CD14-positive monocyte (primary cell): ENCODE data around the gene KDM3B. TPM values are rescaled to one million over a fixed set of nuclear protein-coding genes. Genes with fewer than 3 reads are reported as not detected.
A peak's percentile ranks its signal among the peaks of the same experiment; 100 is the strongest.

Experiments used
- DNase-seq, 3 donors: peaks; one replicate each; pipeline ENCODE4 v3.0.0-alpha.2; 2011 to 2022
- H2AFZ ChIP-seq: 2 replicates; pipeline ENCODE4 v1.6.0; 2012; ENCODE audit warnings: mild to moderate bottlenecking, low read depth, low read length, inconsistent platforms; ENCODE audit not compliant: insufficient read depth, poor library complexity, severe bottlenecking
- H3K27ac ChIP-seq, 2 donors: 1 replicate in 1 of 2; 2 replicates in 1 of 2; pipeline ENCODE4 v1.5.1; 2012 to 2013; ENCODE audit warnings: low read length in 2 of 2, control low read depth in 1 of 2, inconsistent platforms in 1 of 2, low read depth in 1 of 2, mild to moderate bottlenecking in 1 of 2
- H3K27me3 ChIP-seq, 2 donors: one replicate each; pipeline versions ENCODE4 v1.6.0 to v1.6.1; 2011 to 2013; ENCODE audit warnings: low read length in 2 of 2; ENCODE audit not compliant: control insufficient read depth in 2 of 2, insufficient read depth in 2 of 2
- H3K36me3 ChIP-seq, 2 donors: replicated peaks in 1 of 2; 1 replicate in 1 of 2; 2 replicates in 1 of 2; pipeline versions ENCODE4 v1.5.1 to v1.6.1; 2012 to 2013; ENCODE audit warnings: low read length in 2 of 2, control low read depth in 1 of 2, inconsistent platforms in 1 of 2, mild to moderate bottlenecking in 1 of 2; ENCODE audit not compliant: insufficient read depth in 2 of 2, control insufficient read depth in 1 of 2
- H3K4me1 ChIP-seq, 2 donors: 1 replicate in 1 of 2; 2 replicates in 1 of 2; pipeline versions ENCODE4 v1.5.1 to v1.6.1; 2012 to 2013; ENCODE audit warnings: low read length in 2 of 2, control low read depth in 1 of 2, inconsistent platforms in 1 of 2, mild to moderate bottlenecking in 1 of 2, moderate library complexity in 1 of 2; ENCODE audit not compliant: insufficient read depth in 2 of 2, control insufficient read depth in 1 of 2
- H3K4me2 ChIP-seq: replicated peaks from 2 replicates; pipeline ENCODE3; 2012; ENCODE audit warnings: low read length, moderate library complexity, mild to moderate bottlenecking; ENCODE audit not compliant: poor library complexity, severe bottlenecking; ENCODE audit errors: extremely low read depth
- H3K4me3 ChIP-seq, 3 experiments: fragments of 200-600 bp in 1 of 3; sonication (generic) in 1 of 3; replicated peaks in 1 of 3; 1 replicate in 2 of 3; 2 replicates in 1 of 3; pipeline ENCODE4 v1.5.1; 2011 to 2013; ENCODE audit warnings: low read length in 3 of 3, mild to moderate bottlenecking in 3 of 3, control low read depth in 2 of 3, low read depth in 2 of 3, inconsistent platforms in 1 of 3, moderate library complexity in 1 of 3
- H3K79me2 ChIP-seq: 2 replicates; pipeline ENCODE4 v1.6.0; 2012; ENCODE audit warnings: mild to moderate bottlenecking, control low read depth, inconsistent platforms, low read length, moderate library complexity; ENCODE audit not compliant: insufficient read depth
- H3K9ac ChIP-seq: 2 replicates; pipeline ENCODE4 v1.6.0; 2017; ENCODE audit warnings: low read length, mild to moderate bottlenecking; ENCODE audit not compliant: insufficient read depth, poor library complexity, severe bottlenecking
- H3K9me3 ChIP-seq, 2 donors: replicated peaks in 1 of 2; 1 replicate in 1 of 2; 2 replicates in 1 of 2; pipeline versions ENCODE4 v1.5.1 to v1.6.1; 2012 to 2013; ENCODE audit warnings: low read length in 2 of 2, control low read depth in 1 of 2; ENCODE audit not compliant: control insufficient read depth in 1 of 2, insufficient read depth in 1 of 2
- H4K20me1 ChIP-seq: 2 replicates; pipeline ENCODE4 v1.6.0; 2012; ENCODE audit warnings: mild to moderate bottlenecking, low read length, control low read depth, moderate library complexity; ENCODE audit not compliant: insufficient read depth
- H3K27ac Mint-ChIP-seq, 7 donors: one replicate each; pipeline ENCODE4 v1.8.0; 2020; ENCODE audit warnings: mild to moderate bottlenecking in 7 of 7, mixed read lengths in 7 of 7, moderate library complexity in 6 of 7, inconsistent platforms in 2 of 7
- H3K27me3 Mint-ChIP-seq, 3 donors: one replicate each; pipeline ENCODE4 v1.8.0; 2021 to 2022; ENCODE audit warnings: low read depth in 3 of 3, mild to moderate bottlenecking in 3 of 3, mixed read lengths in 3 of 3, moderate library complexity in 3 of 3, inconsistent platforms in 1 of 3
- H3K36me3 Mint-ChIP-seq, 2 donors: one replicate each; pipeline ENCODE4 v1.8.0; 2020; ENCODE audit warnings: mixed read lengths in 2 of 2, inconsistent platforms in 1 of 2, mild to moderate bottlenecking in 1 of 2
- H3K4me1 Mint-ChIP-seq: one replicate; pipeline ENCODE4 v1.8.0; 2020; ENCODE audit warnings: mild to moderate bottlenecking, mixed read lengths
- H3K4me3 Mint-ChIP-seq, 2 donors: one replicate each; pipeline ENCODE4 v1.8.0; 2020; ENCODE audit warnings: mild to moderate bottlenecking in 2 of 2, mixed read lengths in 2 of 2, moderate library complexity in 1 of 2
- H3K9me3 Mint-ChIP-seq, 7 donors: one replicate each; pipeline ENCODE4 v1.8.0; 2020 to 2022; ENCODE audit warnings: mixed read lengths in 7 of 7, mild to moderate bottlenecking in 6 of 7, moderate library complexity in 6 of 7, inconsistent platforms in 2 of 7
- CTCF ChIP-seq: fragments of 200-600 bp; IDR thresholded peaks from one replicate; pipeline ENCODE4 v1.8.0; 2022; ENCODE audit warnings: antibody characterized with exemption, mild to moderate bottlenecking
- WGBS: methylation state at CpG from one replicate; pipeline ENCODE4 v1.1.5; 2013; ENCODE audit warnings: missing lambda C conversion rate; ENCODE audit not compliant: insufficient coverage; 5-methylcytosine and 5-hydroxymethylcytosine counted together
- intact Hi-C, 2 donors: fragments of 100-400 bp; cut with micrococcal nuclease; formaldehyde crosslinking; loops; one replicate each; pipeline versions ENCODE4 v1.15.0 to v1.15.1; 2023
- polyA plus RNA-seq, 3 donors: library from polyadenylated mRNA; depleted of rRNA in 1 of 3; unstranded in 2 of 3; stranded (reverse) in 1 of 3; fragments of 300-500 nt in 2 of 3; fragments of >200 nt in 1 of 3; fragmentation: Illumina TruSeq in 2 of 3; gene quantifications; 1 replicate in 2 of 3; 2 replicates in 1 of 3; pipeline ENCODE4 v1.2.3, GENCODE V29; 2012 to 2021

KDM3B gene
- polyA plus RNA-seq, 3 donors = 11.7 to 52.1 (median 17.4) TPM

- H3K4me2 ChIP-seq = no peak overlapping the region
- H3K9me3 ChIP-seq = no peaks in the 10 kb centered on the region
- Mint-ChIP-seq H3K36me3 (peaks cover 18 to 23% of the 10 kb centered on the region in 2 donors), H3K27ac (peak overlapping the region in 3 of 7 donors; percentile 6 to 83 (median 12)), H3K4me3 (peak overlapping the region; percentile 85 to 92), H3K9me3 (peaks cover 0 to 15% (median 5%) of the 10 kb centered on the region in 7 donors), H3K27me3 (peaks cover 22 to 30% (median 29%) of the 10 kb centered on the region in 3 donors), H3K4me1 (peaks cover 31% of the 10 kb centered on the region)
- no peak for TF ChIP-seq CTCF
- intact Hi-C loops = loop anchor here (2.0 to 10.0 kb wide), 2 partner anchors 17 to 77 kb away; partner anchors contain the start of gene ETF1 (in 1 of the 2)
- peaks cover 3 to 21% of the 10 kb centered on the region in 2 donors for H3K27me3 ChIP-seq
- no peak overlapping the region for H3K4me3 ChIP-seq
- 80% methylated on average over 12 of the region's 14 CpGs for WGBS
- no peak overlapping the region for H2AFZ ChIP-seq
- peaks cover 36 to 47% of the 10 kb centered on the region in 2 donors for H3K4me1 ChIP-seq
- H3K9ac ChIP-seq = no peak overlapping the region
- no peak for DNase-seq
- H3K27ac ChIP-seq = no peak overlapping the region
- peaks cover 23% of the 10 kb centered on the region for H4K20me1 ChIP-seq
- no peaks in the 10 kb centered on the region for H3K36me3 ChIP-seq
- no peaks in the 10 kb centered on the region for H3K79me2 ChIP-seq
These were observed 115.2 kb downstream of the KDM3B start for GRCh38 chr5:138467711-138468132.

GRCh38 chr5:138468133-138468965 is 115.9 kb downstream of the KDM3B start:
- Mint-ChIP-seq H3K9me3 (peaks cover 0 to 15% (median 5%) of the 10 kb centered on the region in 7 donors), H3K36me3 (peaks cover 18 to 23% of the 10 kb centered on the region in 2 donors), H3K4me3 (peak overlapping the region; percentile 85 to 92), H3K27ac (peak overlapping the region in 3 of 7 donors; percentile 6 to 83 (median 12)), H3K4me1 (peaks cover 29% of the 10 kb centered on the region), H3K27me3 (peaks cover 22 to 34% (median 30%) of the 10 kb centered on the region in 3 donors)
- TF ChIP-seq CTCF = no peak
- no peaks in the 10 kb centered on the region for H3K36me3 ChIP-seq
- peak in 2 of 3 donors; percentile 54 to 56 for DNase-seq
- peaks cover 34 to 45% of the 10 kb centered on the region in 2 donors for H3K4me1 ChIP-seq
- H3K9ac ChIP-seq = no peak overlapping the region
- intact Hi-C loops = loop anchor here (2.0 to 10.0 kb wide), 2 partner anchors 16 to 76 kb away; partner anchors contain the start of gene ETF1 (in 1 of the 2)
- no peak overlapping the region for H3K4me3 ChIP-seq
- peaks cover 3 to 21% of the 10 kb centered on the region in 2 donors for H3K27me3 ChIP-seq
- peaks cover 23% of the 10 kb centered on the region for H4K20me1 ChIP-seq
- H2AFZ ChIP-seq = no peak overlapping the region
- no peaks in the 10 kb centered on the region for H3K9me3 ChIP-seq
- 100% methylated on average over 3 of the region's 7 CpGs for WGBS
- no peak overlapping the region for H3K4me2 ChIP-seq
- no peaks in the 10 kb centered on the region for H3K79me2 ChIP-seq
- H3K27ac ChIP-seq = no peak overlapping the region
